ENCODE results near the gene ATP5F1C. TPM values are rescaled to one million over a fixed set of nuclear protein-coding genes. Genes with fewer than 3 reads are reported as not detected.

ATP5F1C gene
- total and polyA plus RNA-seq, 2 donors: 254 to 262 TPM

DNA sequence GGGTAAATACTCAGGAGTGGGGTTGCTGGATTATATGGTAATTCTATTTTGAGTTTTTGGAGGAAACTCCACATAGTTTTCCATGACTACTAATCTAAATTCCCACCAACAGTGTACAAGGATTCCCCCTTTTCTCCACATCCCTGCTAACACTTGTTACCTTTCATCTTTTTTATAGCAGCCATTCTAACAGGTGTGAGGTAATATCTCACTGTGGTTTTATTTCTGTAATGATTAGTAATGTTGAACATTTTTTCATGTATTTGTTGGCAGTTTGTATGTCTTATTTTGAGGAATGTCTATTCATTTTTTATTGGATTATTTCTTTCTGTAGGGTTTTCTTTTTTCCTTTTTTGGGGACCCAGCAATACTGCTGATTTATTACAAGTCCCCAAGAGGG lies 45.2 kb downstream of the ATP5F1C start:
- DNase-seq (ENCODE audit: extremely low spot score): no peak
- no peak overlapping the region for H3K27ac ChIP-seq (ENCODE audit: low read depth)
- no peak overlapping the region for H3K4me3 ChIP-seq (ENCODE audit: low read depth, low read length)
- peaks cover 1% of the 10 kb centered on the region for H3K36me3 ChIP-seq (ENCODE audit: insufficient read depth)
- H3K4me1 ChIP-seq (ENCODE audit: insufficient read depth): no peaks in the 10 kb centered on the region

DNA sequence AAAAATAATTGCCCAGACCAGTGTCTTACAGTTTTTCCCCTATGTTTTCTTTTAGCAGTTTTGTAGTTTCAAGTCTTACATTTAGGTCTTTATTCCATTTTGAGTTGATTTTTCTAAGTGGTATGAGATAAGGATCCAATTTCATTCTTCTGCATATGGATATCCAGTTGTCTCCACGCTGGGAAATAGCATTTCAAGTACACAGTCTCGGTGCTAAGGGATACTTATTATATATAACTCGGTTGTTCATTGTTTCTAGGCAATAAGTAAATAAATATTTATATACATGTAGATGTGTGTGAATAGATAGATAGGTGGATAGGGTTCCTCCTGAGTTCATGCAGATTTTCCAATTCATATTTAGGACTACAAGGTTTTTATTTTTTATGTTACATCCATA lies 46.3 kb downstream of the ATP5F1C start:
- no peak for DNase-seq (ENCODE audit: extremely low spot score)
- no peak overlapping the region for H3K27ac ChIP-seq (ENCODE audit: low read depth)
- H3K4me1 ChIP-seq (ENCODE audit: insufficient read depth): no peaks in the 10 kb centered on the region
- no peak overlapping the region for H3K4me3 ChIP-seq (ENCODE audit: low read depth, low read length)
- peaks cover 1% of the 10 kb centered on the region for H3K36me3 ChIP-seq (ENCODE audit: insufficient read depth)
- 90% methylated on average over 3 of the region's 3 CpGs for WGBS

DNA sequence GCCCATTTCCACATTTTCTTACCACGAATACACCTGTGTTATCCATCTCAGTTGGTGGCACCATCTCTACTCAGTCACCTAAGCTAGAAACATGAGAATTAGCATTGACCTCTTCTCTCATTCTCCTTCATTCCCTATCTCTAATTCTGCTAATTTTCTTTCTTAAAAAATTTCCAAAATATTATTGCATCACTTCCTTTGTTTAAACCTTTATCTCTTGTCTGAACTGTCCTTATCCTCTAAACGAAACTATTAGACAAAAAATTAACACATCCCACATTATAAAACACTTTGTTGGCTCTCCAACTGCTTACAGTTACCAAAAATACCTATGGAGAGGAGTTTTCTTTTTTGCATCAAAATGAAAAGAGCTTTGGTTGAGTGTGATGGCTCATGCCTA lies 48.6 kb downstream of the ATP5F1C start:
- Histone ChIP-seq H3K4me3 (ENCODE audit: low read depth, low read length) (no peak overlapping the region), H3K27ac (ENCODE audit: low read depth) (no peak overlapping the region), H3K4me1 (ENCODE audit: insufficient read depth) (no peaks in the 10 kb centered on the region), H3K36me3 (ENCODE audit: insufficient read depth) (peaks cover 1% of the 10 kb centered on the region)
- WGBS: 94% methylated on average over 2 of the region's 2 CpGs
- DNase-seq (ENCODE audit: extremely low spot score): no peak

- H3K36me3 ChIP-seq (ENCODE audit: insufficient read depth): no peaks in the 10 kb centered on the region
- H3K4me1 ChIP-seq (ENCODE audit: insufficient read depth): no peaks in the 10 kb centered on the region
- no peak overlapping the region for H3K4me3 ChIP-seq (ENCODE audit: low read depth, low read length)
- DNase-seq (ENCODE audit: extremely low spot score): no peak
- 78% methylated on average over 1 of the region's 1 CpG for WGBS
- no peak overlapping the region for H3K27ac ChIP-seq (ENCODE audit: low read depth)
Measured at GRCh38 chr10:7846591-7846990, 58.6 kb downstream of the ATP5F1C start.

- Histone ChIP-seq H3K4me3 (ENCODE audit: low read depth, low read length) (no peak overlapping the region), H3K36me3 (ENCODE audit: insufficient read depth) (no peaks in the 10 kb centered on the region), H3K27ac (ENCODE audit: low read depth) (no peak overlapping the region), H3K4me1 (ENCODE audit: insufficient read depth) (no peaks in the 10 kb centered on the region)
- 78% methylated on average over 4 of the region's 4 CpGs for WGBS
- DNase-seq (ENCODE audit: extremely low spot score): no peak
Measured at GRCh38 chr10:7853226-7853842, 65.4 kb downstream of the ATP5F1C start.

DNA sequence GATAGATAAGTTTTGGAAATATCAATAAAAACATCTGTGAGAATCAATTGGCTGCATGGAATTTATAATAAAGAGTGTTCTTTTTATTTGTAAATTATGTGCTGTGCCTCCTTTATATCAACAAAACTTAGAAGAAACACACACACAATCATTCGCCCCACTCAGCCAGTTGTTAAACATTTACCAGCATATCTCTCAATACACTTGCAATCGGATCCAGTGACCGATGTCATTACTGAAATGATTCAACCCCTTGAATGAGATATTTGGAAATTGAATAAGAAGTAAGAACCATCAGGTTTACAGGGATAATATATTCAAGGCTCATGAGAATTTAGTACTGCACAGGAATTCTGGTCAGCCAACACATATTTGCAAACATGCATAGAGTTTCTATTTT lies 65.9 kb downstream of the ATP5F1C start:
- Histone ChIP-seq H3K4me3 (ENCODE audit: low read depth, low read length) (no peak overlapping the region), H3K36me3 (ENCODE audit: insufficient read depth) (no peaks in the 10 kb centered on the region), H3K4me1 (ENCODE audit: insufficient read depth) (no peaks in the 10 kb centered on the region), H3K27ac (ENCODE audit: low read depth) (no peak overlapping the region)
- WGBS: 96% methylated on average over 3 of the region's 3 CpGs
- no peak for DNase-seq (ENCODE audit: extremely low spot score)

DNA sequence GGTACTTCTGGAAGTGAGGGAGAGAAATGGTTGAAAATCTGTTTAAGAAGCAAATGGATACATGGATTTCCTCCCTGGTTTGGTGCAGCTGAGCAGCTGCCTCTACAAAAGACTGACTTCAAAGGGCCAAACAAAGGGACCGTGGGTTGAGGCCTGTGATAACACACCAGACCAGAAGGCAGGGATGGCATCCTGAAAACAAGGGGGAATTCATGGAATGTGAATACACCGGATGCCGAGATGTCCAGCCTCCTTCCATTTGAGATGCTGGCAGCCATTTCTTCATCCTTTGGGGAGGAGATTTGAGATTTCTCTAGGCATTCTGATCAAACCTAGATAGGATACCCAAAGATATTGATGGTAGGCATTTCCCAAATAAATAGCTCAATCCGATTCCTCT lies 67.2 kb downstream of the ATP5F1C start:
- Histone ChIP-seq H3K4me1 (ENCODE audit: insufficient read depth) (no peaks in the 10 kb centered on the region), H3K36me3 (ENCODE audit: insufficient read depth) (no peaks in the 10 kb centered on the region), H3K27ac (ENCODE audit: low read depth) (no peak overlapping the region), H3K4me3 (ENCODE audit: low read depth, low read length) (no peak overlapping the region)
- DNase-seq (ENCODE audit: extremely low spot score): no peak
- WGBS: 95% methylated on average over 4 of the region's 4 CpGs

DNA sequence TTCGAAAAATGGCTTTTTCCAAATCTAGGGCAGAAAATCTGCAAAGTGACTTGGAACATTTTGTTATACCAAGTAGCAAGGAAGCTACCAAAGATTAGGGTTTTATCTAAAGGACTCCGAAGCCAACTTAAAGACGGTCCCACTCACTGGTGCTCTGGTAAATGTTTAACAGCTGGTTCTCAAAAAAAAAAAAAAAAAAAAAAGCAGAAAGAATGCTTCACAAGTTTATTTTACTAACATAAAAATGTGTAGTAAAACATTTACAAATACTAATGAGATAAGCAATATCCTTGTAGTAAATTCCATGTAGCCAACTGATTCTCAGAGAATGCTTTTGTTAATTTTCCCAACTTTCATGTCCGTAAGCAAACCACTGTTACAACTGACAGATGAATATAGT lies 68.7 kb downstream of the ATP5F1C start:
- no peaks in the 10 kb centered on the region for H3K36me3 ChIP-seq (ENCODE audit: insufficient read depth)
- no peaks in the 10 kb centered on the region for H3K4me1 ChIP-seq (ENCODE audit: insufficient read depth)
- H3K4me3 ChIP-seq (ENCODE audit: low read depth, low read length): no peak overlapping the region
- DNase-seq (ENCODE audit: extremely low spot score): no peak
- WGBS: 26% methylated on average over 4 of the region's 4 CpGs
- no peak overlapping the region for H3K27ac ChIP-seq (ENCODE audit: low read depth)

DNA sequence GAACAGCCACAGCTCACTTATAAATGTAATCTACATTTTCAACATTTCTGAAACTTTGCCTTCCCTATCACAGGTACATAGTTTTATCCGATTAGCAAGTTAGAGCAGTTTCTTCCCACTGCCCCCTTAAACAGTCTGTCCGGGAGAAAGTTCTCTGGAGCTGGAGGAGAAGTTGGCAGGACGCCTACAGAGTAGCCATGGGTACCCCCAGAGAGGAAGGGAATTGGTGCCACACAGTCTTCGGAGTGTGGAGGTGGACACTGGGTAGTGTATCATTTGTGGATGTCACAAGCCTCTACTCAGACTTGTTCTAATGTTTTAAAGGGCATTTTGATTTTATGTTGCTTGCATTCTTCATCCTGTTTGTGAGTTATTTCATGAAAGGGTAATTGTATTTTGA lies 69.3 kb downstream of the ATP5F1C start:
- no peak for DNase-seq (ENCODE audit: extremely low spot score)
- H3K4me1 ChIP-seq (ENCODE audit: insufficient read depth): no peaks in the 10 kb centered on the region
- no peak overlapping the region for H3K27ac ChIP-seq (ENCODE audit: low read depth)
- no peaks in the 10 kb centered on the region for H3K36me3 ChIP-seq (ENCODE audit: insufficient read depth)
- no peak overlapping the region for H3K4me3 ChIP-seq (ENCODE audit: low read depth, low read length)
- 40% methylated on average over 4 of the region's 4 CpGs for WGBS

Other genes with a start within 250 kb of the ATP5F1C start
- gene ITIH5, start 121.2 kb upstream of the ATP5F1C start, total RNA-seq: 97.6 TPM
- 113 TPM for gene ITIH5, start 121.2 kb upstream of the ATP5F1C start, polyA plus RNA-seq
- 0.16 TPM for gene ITIH2, start 84.9 kb upstream of the ATP5F1C start, total RNA-seq
- 0.20 TPM for gene ITIH2, start 84.9 kb upstream of the ATP5F1C start, polyA plus RNA-seq
- 15.9 TPM for gene KIN, start 184 bp upstream of the ATP5F1C start, total RNA-seq
- gene KIN, start 184 bp upstream of the ATP5F1C start, polyA plus RNA-seq: 8.0 TPM
- 3.8 TPM for gene TAF3, start 30.3 kb downstream of the ATP5F1C start, total RNA-seq
- 7.5 TPM for gene TAF3, start 30.3 kb downstream of the ATP5F1C start, polyA plus RNA-seq